Fibroblast of lung (primary cell): Measurements from ENCODE around the gene POLR2L. TPM values are rescaled to one million over a fixed set of nuclear protein-coding genes. Genes with fewer than 3 reads are reported as not detected.

Source experiments
- DNase-seq, 2 donors: peaks; one replicate each; pipeline versions ENCODE4 v3.0.0 to v3.0.0-alpha.2; 2010; ENCODE audit warnings: low read depth in 2 of 2
- H2AFZ ChIP-seq: 2 replicates; pipeline ENCODE4 v1.5.1; 2012; ENCODE audit warnings: low read length, control low read depth, inconsistent platforms
- H3K27ac ChIP-seq: 2 replicates; pipeline ENCODE4 v1.5.1; 2011; ENCODE audit warnings: low read length, control low read depth; ENCODE audit not compliant: insufficient read depth
- H3K27me3 ChIP-seq: 2 replicates; pipeline ENCODE4 v1.5.1; 2011; ENCODE audit warnings: mild to moderate bottlenecking, low read length; ENCODE audit not compliant: control insufficient read depth, insufficient read depth
- H3K36me3 ChIP-seq: 2 replicates; pipeline ENCODE4 v1.5.1; 2011; ENCODE audit warnings: low read length; ENCODE audit not compliant: control insufficient read depth, insufficient read depth
- H3K4me1 ChIP-seq: 2 replicates; pipeline ENCODE4 v1.5.1; 2011; ENCODE audit warnings: low read length; ENCODE audit not compliant: control insufficient read depth, insufficient read depth; ENCODE audit errors: extremely low read depth
- H3K4me2 ChIP-seq: 2 replicates; pipeline ENCODE4 v1.5.1; 2011; ENCODE audit warnings: low read length, control low read depth; ENCODE audit not compliant: insufficient read depth; ENCODE audit errors: extremely low read depth
- H3K4me3 ChIP-seq, 4 experiments: fragments of 200-600 bp in 1 of 4; sonication (generic) in 1 of 4; replicated peaks in 1 of 4; 2 replicates each; pipeline ENCODE4 v1.5.1; 2011 to 2016; ENCODE audit warnings: low read length in 4 of 4, low read depth in 3 of 4, mild to moderate bottlenecking in 3 of 4, control low read depth in 2 of 4, inconsistent platforms in 1 of 4, mixed read lengths in 1 of 4; ENCODE audit not compliant: insufficient read depth in 1 of 4; ENCODE audit errors: control extremely low read depth in 1 of 4
- H3K79me2 ChIP-seq: 2 replicates; pipeline ENCODE4 v1.5.1; 2012; ENCODE audit warnings: mild to moderate bottlenecking, low read length, inconsistent platforms; ENCODE audit not compliant: control insufficient read depth, insufficient read depth
- H3K9ac ChIP-seq: 2 replicates; pipeline ENCODE4 v1.5.1; 2011; ENCODE audit warnings: mild to moderate bottlenecking, low read length, control low read depth; ENCODE audit not compliant: insufficient read depth
- H3K9me3 ChIP-seq: 2 replicates; pipeline ENCODE4 v1.5.1; 2012; ENCODE audit warnings: low read depth, low read length; ENCODE audit not compliant: control insufficient read depth, insufficient read depth
- H4K20me1 ChIP-seq: 2 replicates; pipeline ENCODE4 v1.5.1; 2011; ENCODE audit warnings: low read length; ENCODE audit not compliant: control insufficient read depth, insufficient read depth; ENCODE audit errors: extremely low read depth
- EZH2 ChIP-seq: IDR thresholded peaks from 2 replicates; pipeline ENCODE4 v1.5.1; 2012; ENCODE audit warnings: low read length, control low read depth, mild to moderate bottlenecking; ENCODE audit errors: missing control alignments
- polyA plus RNA-seq, 2 donors: library from polyadenylated mRNA; depleted of rRNA in 1 of 2; stranded (reverse) in 1 of 2; unstranded in 1 of 2; fragments of >200 nt; gene quantifications; 2 replicates each; pipeline ENCODE4 v1.2.1, GENCODE V29; 2011 to 2012; ENCODE audit warnings: missing spikeins in 1 of 2
- total RNA-seq: library from RNA; depleted of rRNA; stranded (reverse); fragments of >200 nt; gene quantifications from 2 replicates; pipeline ENCODE4 v1.2.1, GENCODE V29; 2014
- TF ChIP-seq, protein P1 (sequence below), 2 donors: IDR thresholded peaks in 1 of 2; conservative IDR thresholded peaks in 1 of 2; 1 replicate in 1 of 2; 2 replicates in 1 of 2; pipeline ENCODE4 v1.5.1; 2011 to 2012; ENCODE audit warnings: low read length in 2 of 2, control low read depth in 1 of 2, inconsistent platforms in 1 of 2, low read depth in 1 of 2, mild to moderate bottlenecking in 1 of 2

POLR2L gene
- total and polyA plus RNA-seq, 2 donors (not counting 1 experiment from before 2014, with no cell fraction given): 181 to 196 TPM

DNA sequence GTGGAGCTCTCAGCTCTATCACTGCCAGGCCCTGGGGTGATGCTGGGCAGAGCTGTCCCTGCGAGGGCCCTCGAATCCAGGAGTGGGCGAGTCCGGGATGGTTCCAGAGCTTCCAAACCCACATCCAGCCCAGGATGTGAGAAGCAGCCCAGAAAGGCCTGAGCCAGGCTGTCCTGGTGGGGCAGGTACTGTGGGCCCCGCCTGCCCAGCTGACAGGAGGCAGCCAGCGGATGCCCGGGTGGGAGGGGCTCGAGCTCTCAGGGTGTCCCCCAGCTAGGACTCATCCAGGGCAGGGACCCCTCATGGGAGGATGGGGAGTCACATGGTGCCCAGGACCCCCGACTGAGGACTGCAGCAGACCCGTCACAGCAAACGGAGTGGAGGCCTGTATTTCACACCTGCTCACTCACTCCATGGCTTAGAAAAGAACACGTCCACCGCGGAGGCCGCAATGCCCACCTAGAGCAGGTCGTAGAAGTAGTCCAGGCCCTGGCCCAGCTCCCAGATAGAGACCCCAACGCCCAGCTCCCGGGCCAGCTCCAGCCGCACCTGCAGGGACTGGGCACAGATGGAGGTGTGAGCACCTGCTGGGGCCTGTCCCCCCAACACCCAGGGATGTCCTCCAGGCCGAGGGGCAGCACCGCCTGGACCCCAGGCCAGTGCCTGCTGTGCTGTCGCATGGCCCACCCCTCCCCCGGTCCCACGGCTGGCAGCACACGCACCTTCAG is 27.2 kb upstream of the POLR2L start:
- Histone ChIP-seq H3K4me1 (peaks cover 11% of the 10 kb centered on the region), H3K4me3 (no peak overlapping the region), H3K27me3 (no peaks in the 10 kb centered on the region), H4K20me1 (no peaks in the 10 kb centered on the region), H3K9ac (no peak overlapping the region), H3K9me3 (no peaks in the 10 kb centered on the region), H3K4me2 (no peak overlapping the region), H3K36me3 (peaks cover 13% of the 10 kb centered on the region), H3K79me2 (no peaks in the 10 kb centered on the region), H2AFZ (no peak overlapping the region), H3K27ac (no peak overlapping the region)
- no peak for DNase-seq
- TF ChIP-seq, protein P1, sequence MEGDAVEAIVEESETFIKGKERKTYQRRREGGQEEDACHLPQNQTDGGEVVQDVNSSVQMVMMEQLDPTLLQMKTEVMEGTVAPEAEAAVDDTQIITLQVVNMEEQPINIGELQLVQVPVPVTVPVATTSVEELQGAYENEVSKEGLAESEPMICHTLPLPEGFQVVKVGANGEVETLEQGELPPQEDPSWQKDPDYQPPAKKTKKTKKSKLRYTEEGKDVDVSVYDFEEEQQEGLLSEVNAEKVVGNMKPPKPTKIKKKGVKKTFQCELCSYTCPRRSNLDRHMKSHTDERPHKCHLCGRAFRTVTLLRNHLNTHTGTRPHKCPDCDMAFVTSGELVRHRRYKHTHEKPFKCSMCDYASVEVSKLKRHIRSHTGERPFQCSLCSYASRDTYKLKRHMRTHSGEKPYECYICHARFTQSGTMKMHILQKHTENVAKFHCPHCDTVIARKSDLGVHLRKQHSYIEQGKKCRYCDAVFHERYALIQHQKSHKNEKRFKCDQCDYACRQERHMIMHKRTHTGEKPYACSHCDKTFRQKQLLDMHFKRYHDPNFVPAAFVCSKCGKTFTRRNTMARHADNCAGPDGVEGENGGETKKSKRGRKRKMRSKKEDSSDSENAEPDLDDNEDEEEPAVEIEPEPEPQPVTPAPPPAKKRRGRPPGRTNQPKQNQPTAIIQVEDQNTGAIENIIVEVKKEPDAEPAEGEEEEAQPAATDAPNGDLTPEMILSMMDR (conservative IDR thresholded peaks at IDR 0.05 in 1 of 2, IDR thresholded peaks at IDR 0.05 in 1 of 2; ENCODE audit: low read depth in 1 of 2, low read length in 2 of 2): no peak
- no peak for TF ChIP-seq EZH2

DNA sequence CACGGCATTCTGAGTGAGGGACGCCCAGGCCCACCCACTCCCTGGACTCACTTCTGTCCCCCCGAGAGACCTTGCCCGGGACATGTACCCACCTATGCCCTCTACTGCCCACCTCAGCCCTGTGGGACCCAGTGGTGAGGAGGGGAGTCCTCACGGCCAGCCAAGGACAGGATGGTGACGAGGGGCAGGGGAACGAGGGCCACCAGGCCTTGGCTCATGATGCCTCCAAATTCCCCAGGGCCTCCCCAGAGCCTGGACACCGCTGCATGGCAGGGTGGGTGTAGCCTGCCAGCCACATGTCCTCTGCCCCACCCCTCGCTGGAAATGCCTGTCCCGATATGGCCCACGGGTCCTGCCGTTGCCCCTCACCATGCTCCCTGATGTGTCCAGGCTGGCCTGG is 26.5 kb upstream of the POLR2L start:
- Histone ChIP-seq H3K79me2 (no peaks in the 10 kb centered on the region), H3K4me1 (peaks cover 11% of the 10 kb centered on the region), H2AFZ (no peak overlapping the region), H3K9me3 (no peaks in the 10 kb centered on the region), H3K4me3 (no peak overlapping the region), H4K20me1 (no peaks in the 10 kb centered on the region), H3K27me3 (no peaks in the 10 kb centered on the region), H3K27ac (no peak overlapping the region), H3K9ac (no peak overlapping the region), H3K4me2 (no peak overlapping the region), H3K36me3 (peaks cover 13% of the 10 kb centered on the region)
- DNase-seq: no peak
- TF ChIP-seq, protein P1 (conservative IDR thresholded peaks at IDR 0.05 in 1 of 2, IDR thresholded peaks at IDR 0.05 in 1 of 2; ENCODE audit: low read depth in 1 of 2, low read length in 2 of 2): no peak
- TF ChIP-seq EZH2: no peak

DNA sequence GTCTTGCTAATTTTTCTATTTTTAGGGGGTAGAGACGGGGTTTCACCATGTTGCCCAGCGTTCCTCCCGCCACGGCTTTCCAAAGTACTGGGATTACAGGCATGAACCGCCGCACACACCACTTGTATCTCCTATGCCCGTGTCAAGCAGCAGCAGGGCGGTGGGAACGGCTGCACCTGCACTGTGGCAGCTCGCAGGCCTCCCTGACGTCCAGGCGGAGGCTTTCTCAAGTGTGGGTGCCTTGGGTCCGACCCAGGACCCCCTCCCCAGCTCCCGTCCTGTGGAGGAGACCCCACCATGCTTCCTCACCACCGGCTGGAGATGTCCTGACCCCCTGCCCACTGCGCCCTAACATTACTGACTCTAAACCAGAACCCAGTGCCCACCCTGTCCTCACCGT is 26.1 kb upstream of the POLR2L start:
- Histone ChIP-seq H3K36me3 (peaks cover 14% of the 10 kb centered on the region), H4K20me1 (no peaks in the 10 kb centered on the region), H3K4me3 (no peak overlapping the region), H3K4me2 (no peak overlapping the region), H3K9me3 (no peaks in the 10 kb centered on the region), H3K27me3 (no peaks in the 10 kb centered on the region), H2AFZ (no peak overlapping the region), H3K27ac (no peak overlapping the region), H3K9ac (no peak overlapping the region), H3K79me2 (no peaks in the 10 kb centered on the region), H3K4me1 (peaks cover 11% of the 10 kb centered on the region)
- TF ChIP-seq EZH2: no peak
- TF ChIP-seq, protein P1 (conservative IDR thresholded peaks at IDR 0.05 in 1 of 2, IDR thresholded peaks at IDR 0.05 in 1 of 2; ENCODE audit: low read depth in 1 of 2, low read length in 2 of 2): no peak
- DNase-seq: no peak
